Transverse colon (tissue), 4 donors: ENCODE measurements around the gene COPZ1. TPM values are rescaled to one million over a fixed set of nuclear protein-coding genes. Genes with fewer than 3 reads are reported as not detected.

Source experiments
- DNase-seq: peaks from one replicate; pipeline ENCODE4 v3.0.0-alpha.2; 2019
- H3K27ac ChIP-seq, 4 donors: fragments of 200-600 bp; sonication (generic); 2 replicates each; pipeline ENCODE4 v1.5.1; 2016 to 2018; ENCODE audit warnings: inconsistent platforms in 4 of 4
- H3K27me3 ChIP-seq: fragments of 200-600 bp; sonication (generic); 2 replicates; pipeline ENCODE4 v1.5.1; 2017; ENCODE audit warnings: inconsistent platforms
- H3K36me3 ChIP-seq, 4 donors: fragments of 200-600 bp; sonication (generic); 2 replicates each; pipeline ENCODE4 v1.5.1; 2017 to 2019; ENCODE audit warnings: inconsistent platforms in 4 of 4
- H3K4me1 ChIP-seq, 4 donors: fragments of 200-600 bp; sonication (generic); 2 replicates each; pipeline ENCODE4 v1.5.1; 2017 to 2020; ENCODE audit warnings: inconsistent platforms in 4 of 4
- H3K4me3 ChIP-seq, 4 donors: fragments of 200-600 bp; sonication (generic); 1 replicate in 1 of 4; 2 replicates in 3 of 4; pipeline versions ENCODE4 v1.5.1 to v1.6.1; 2017 to 2019; ENCODE audit warnings: inconsistent platforms in 4 of 4
- H3K9me3 ChIP-seq, 2 donors: fragments of 200-600 bp; sonication (generic); 2 replicates each; pipeline ENCODE4 v1.5.1; 2017 to 2019; ENCODE audit warnings: inconsistent platforms in 2 of 2
- EP300 ChIP-seq: sonication (generic); formaldehyde crosslinking; IDR thresholded peaks from one replicate; pipeline ENCODE4 v1.6.1; 2017; ENCODE audit warnings: antibody characterized with exemption, low read depth
- POLR2A ChIP-seq: fragments of 450-650 bp; IDR thresholded peaks from one replicate; pipeline ENCODE4 v1.6.1; 2016; ENCODE audit warnings: antibody characterized with exemption, mild to moderate bottlenecking, moderate library complexity
- POLR2AphosphoS5 ChIP-seq, 3 donors: sonication (generic); formaldehyde crosslinking; IDR thresholded peaks; one replicate each; pipeline ENCODE4 v1.6.1; 2016; ENCODE audit warnings: antibody characterized with exemption in 3 of 3
- WGBS, 2 donors: methylation state at CpG; one replicate each; pipeline ENCODE4 v1.1.5; 2018; ENCODE audit warnings: low coverage in 1 of 2; 5-methylcytosine and 5-hydroxymethylcytosine counted together
- in situ Hi-C, 4 donors: fragments of 200-750 bp; cut with MboI; loops; one replicate each; pipeline versions ENCODE4 v1.15.0 to v1.15.1; 2017; ENCODE audit warnings: low sequenced_read_pairs in 3 of 4, low pct_ligation_motif_present in 1 of 4, low pct_unique_long_range_greater_than_20kb in 1 of 4
- intact Hi-C: fragments of 100-400 bp; cut with DNase I; formaldehyde crosslinking; loops from one replicate; pipeline ENCODE4 v1.15.1; 2023; ENCODE audit warnings: low total_unique reads
- total RNA-seq, 4 donors: library from RNA; depleted of rRNA; stranded (reverse); fragments of >200 nt; gene quantifications; one replicate each; pipeline ENCODE4 v1.1.0, GENCODE V29; 2016
- TF ChIP-seq, protein P1 (sequence below), 5 experiments: fragments of 200-600 bp in 3 of 5; fragments of 450-650 bp in 2 of 5; sonication (generic) in 3 of 5; IDR thresholded peaks; 1 replicate in 2 of 5; 2 replicates in 3 of 5; pipeline ENCODE4 v1.5.1; 2016 to 2017; ENCODE audit warnings: antibody characterized with exemption in 5 of 5, inconsistent platforms in 3 of 5, mild to moderate bottlenecking in 2 of 5, moderate library complexity in 1 of 5

The COPZ1 gene
- total RNA-seq, 4 donors from 2014 or later = 25.8 to 79.6 (median 63.6) TPM

DNA sequence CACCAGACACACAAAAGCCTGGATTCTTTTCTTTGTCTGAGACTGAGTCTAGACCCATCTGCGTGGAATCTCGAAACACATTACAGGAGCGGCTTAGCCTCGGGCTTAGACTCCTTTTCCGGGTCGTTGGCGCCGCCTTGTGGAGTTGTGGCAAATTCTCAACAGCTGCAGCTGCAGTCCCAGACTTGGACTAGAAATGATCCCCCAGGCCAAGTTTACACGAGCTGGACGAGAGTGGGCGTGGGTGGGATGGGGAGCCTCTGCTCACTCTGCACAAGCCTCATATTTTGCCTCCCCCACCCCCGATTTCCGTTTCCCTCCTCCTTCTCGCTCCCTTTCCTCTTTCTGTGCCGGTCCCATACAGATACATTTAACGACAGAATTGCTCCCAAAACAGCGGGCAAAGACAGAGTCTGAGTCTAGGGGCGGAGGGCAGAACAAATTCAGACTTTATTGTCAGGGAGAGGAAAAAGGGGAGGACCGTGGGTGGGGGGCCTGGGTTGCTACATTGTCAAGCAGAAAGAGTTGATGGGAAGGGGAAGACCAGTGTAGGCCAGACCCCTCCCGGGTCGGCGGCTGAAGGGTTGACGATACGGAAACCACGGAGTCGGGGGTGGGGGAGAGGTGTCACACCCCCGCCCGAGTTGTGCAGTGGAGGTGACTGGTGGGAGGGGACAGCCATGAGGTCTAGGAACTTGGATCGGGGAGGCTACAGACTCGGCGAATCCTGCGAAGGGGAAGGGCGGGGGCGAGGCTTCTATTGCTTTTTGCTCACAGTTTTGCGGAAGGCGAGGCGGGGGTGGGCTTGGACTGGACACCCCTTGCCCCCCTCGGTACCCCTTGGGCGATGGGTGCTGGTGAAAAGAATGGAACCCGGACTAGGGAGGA, 44.0 kb downstream of the COPZ1 start:
- Histone ChIP-seq H3K36me3 (no peaks in the 10 kb centered on the region), H3K4me1 (peaks cover 0 to 45% (median 20%) of the 10 kb centered on the region in 4 donors), H3K9me3 (no peaks in the 10 kb centered on the region), H3K27ac (peak overlapping the region; percentile 38 to 63 (median 53)), H3K27me3 (no peaks in the 10 kb centered on the region), H3K4me3 (peak overlapping the region in 2 of 4 donors; percentile 26 to 49)
- peak; percentile 93 for DNase-seq
- TF ChIP-seq, protein P1, sequence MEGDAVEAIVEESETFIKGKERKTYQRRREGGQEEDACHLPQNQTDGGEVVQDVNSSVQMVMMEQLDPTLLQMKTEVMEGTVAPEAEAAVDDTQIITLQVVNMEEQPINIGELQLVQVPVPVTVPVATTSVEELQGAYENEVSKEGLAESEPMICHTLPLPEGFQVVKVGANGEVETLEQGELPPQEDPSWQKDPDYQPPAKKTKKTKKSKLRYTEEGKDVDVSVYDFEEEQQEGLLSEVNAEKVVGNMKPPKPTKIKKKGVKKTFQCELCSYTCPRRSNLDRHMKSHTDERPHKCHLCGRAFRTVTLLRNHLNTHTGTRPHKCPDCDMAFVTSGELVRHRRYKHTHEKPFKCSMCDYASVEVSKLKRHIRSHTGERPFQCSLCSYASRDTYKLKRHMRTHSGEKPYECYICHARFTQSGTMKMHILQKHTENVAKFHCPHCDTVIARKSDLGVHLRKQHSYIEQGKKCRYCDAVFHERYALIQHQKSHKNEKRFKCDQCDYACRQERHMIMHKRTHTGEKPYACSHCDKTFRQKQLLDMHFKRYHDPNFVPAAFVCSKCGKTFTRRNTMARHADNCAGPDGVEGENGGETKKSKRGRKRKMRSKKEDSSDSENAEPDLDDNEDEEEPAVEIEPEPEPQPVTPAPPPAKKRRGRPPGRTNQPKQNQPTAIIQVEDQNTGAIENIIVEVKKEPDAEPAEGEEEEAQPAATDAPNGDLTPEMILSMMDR (IDR thresholded peaks at IDR 0.05) = peak; percentile 74 to 88 (median 84)
- TF ChIP-seq EP300 = no peak
- no peak for TF ChIP-seq POLR2A
- peak in 2 of 3 donors; percentile 11 to 38 for TF ChIP-seq POLR2AphosphoS5 (IDR thresholded peaks at IDR 0.05)
- intact Hi-C loops (loop anchor here (10.0 kb wide), 1 partner anchor 144 kb away; no protein-coding TSS in a partner anchor), in situ Hi-C loops (loop anchor here in 2 of 4 donors (10.0 kb wide), 3 partner anchors 74 to 144 kb away; no protein-coding TSS in a partner anchor)
- 2 to 15% methylated on average over 8 to 40 of the region's 40 CpGs for WGBS, 2 donors

DNA sequence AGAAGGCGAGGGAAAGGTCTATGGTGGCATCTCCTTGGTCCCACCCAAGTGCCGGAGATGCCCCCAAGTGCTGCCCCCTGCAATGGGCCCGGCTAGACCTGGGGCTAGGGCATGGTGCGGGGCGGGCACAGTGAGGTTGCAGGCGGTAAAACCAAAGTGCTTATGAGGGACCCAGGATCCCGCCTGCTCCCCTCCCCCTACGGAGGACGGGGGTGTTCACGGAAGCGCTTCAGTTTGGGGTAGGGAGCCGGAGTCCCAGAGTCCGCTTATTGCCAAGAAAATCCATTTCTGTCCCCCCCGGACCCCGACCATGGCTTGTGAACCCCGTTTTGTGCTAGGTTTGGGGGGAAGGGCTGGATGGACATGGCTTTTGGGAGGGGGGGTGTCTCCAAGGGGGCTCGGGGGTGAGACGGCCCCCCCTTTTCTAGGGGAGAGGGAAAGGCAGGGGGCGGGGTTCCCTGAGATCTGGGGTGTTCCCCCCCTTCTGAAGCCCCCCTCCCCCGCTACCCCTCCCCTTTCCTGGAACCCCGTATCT, 44.7 kb downstream of the COPZ1 start:
- no peak for TF ChIP-seq POLR2A
- TF ChIP-seq, protein P1 (IDR thresholded peaks at IDR 0.05) = no peak
- no peak for TF ChIP-seq POLR2AphosphoS5 (IDR thresholded peaks at IDR 0.05)
- TF ChIP-seq EP300 = no peak
- intact Hi-C loops = loop anchor here (10.0 kb wide), 1 partner anchor 145 kb away; no protein-coding TSS in a partner anchor
- in situ Hi-C loops = loop anchor here in 2 of 4 donors (10.0 kb wide), 3 partner anchors 75 to 145 kb away; no protein-coding TSS in a partner anchor
- Histone ChIP-seq H3K4me3 (peak overlapping the region in 3 of 4 donors; percentile 23 to 49 (median 26)), H3K27ac (peak overlapping the region; percentile 39 to 63 (median 53)), H3K27me3 (no peaks in the 10 kb centered on the region), H3K9me3 (no peaks in the 10 kb centered on the region), H3K36me3 (no peaks in the 10 kb centered on the region), H3K4me1 (peaks cover 0 to 52% (median 23%) of the 10 kb centered on the region in 4 donors)
- no peak for DNase-seq
- WGBS, 2 donors = 25% methylated on average over 21 of the region's 21 CpGs; no CpG with 5 or more reads in 1 of the 2 donors

DNA sequence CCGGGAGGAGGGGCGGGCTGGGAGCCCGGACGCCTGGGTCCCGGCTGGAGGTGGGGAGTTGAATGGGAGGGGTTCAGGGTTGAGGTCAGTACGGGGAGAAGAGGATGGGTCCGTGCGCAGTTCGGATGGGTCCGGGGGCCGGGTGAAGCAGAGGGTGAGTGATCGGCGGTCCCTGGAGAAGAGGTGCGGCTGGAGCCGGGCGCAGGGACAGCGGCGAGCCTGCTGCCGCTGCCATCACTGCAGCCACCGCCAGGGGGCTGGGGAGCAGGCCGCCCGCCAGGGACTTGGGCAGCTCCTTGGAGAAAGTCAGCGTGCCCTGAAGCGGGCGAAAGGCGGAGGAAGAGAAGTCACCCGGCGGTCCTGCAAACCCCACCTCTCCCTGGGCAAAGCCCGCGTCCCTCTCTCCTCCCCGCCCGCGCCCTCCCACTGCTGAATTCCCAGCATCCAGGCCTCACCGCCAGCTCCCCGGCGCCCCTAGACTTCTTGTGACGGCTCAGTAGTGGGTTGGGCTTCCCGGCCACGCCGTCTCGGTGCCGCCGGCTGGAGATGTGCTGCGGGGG, 45.3 kb downstream of the COPZ1 start:
- in situ Hi-C loops = no loop called here
- H3K4me1 ChIP-seq = peaks cover 0 to 58% (median 26%) of the 10 kb centered on the region in 4 donors

More for the DNA sequence above, 45.3 kb downstream of the COPZ1 start:
- Histone ChIP-seq H3K27me3 (no peaks in the 10 kb centered on the region), H3K27ac (peak overlapping the region; percentile 39 to 63 (median 53)), H3K36me3 (no peaks in the 10 kb centered on the region), H3K9me3 (no peaks in the 10 kb centered on the region), H3K4me3 (peak overlapping the region; percentile 13 to 49 (median 24))
- peak; percentile 79 for DNase-seq
- intact Hi-C loops = no loop called here
- peak in 1 of 3 donors; percentile 11 for TF ChIP-seq POLR2AphosphoS5 (IDR thresholded peaks at IDR 0.05)
- TF ChIP-seq POLR2A = no peak
- TF ChIP-seq, protein P1 (IDR thresholded peaks at IDR 0.05) = peak; percentile 87 to 93 (median 92)
- no peak for TF ChIP-seq EP300
- WGBS, 2 donors = 15 to 27% methylated on average over 8 to 42 of the region's 44 CpGs
